ENCODE data around the gene RBBP7.
"Not testable (repeated sequence)": the region's sequence is repeated elsewhere in the genome, so short reads cannot be mapped to it uniquely, and the experiment has no call there.

The RBBP7 gene

GRCh38 chrX:16862829-16863228 is 7.3 kb downstream of the RBBP7 start:
- DNase-seq (ENCODE audit: low read depth), result no peak

- DNase-seq (ENCODE audit: low read depth), result no peak
These were observed 13.4 kb downstream of the RBBP7 start for GRCh38 chrX:16856744-16857143.

- not testable (repeated sequence) for DNase-seq (ENCODE audit: low read depth)
These were observed 14.1 kb downstream of the RBBP7 start for GRCh38 chrX:16856076-16856404.

GRCh38 chrX:16855363-16856075 is 14.6 kb downstream of the RBBP7 start:
- DNase-seq (ENCODE audit: low read depth), result no peak

- no peak for DNase-seq (ENCODE audit: low read depth)
These were observed 16.6 kb downstream of the RBBP7 start for GRCh38 chrX:16853537-16853936.

GRCh38 chrX:16852617-16853179 is 17.5 kb downstream of the RBBP7 start:
- no peak for DNase-seq (ENCODE audit: low read depth)

GRCh38 chrX:16851827-16852226 is 18.3 kb downstream of the RBBP7 start:
- no peak for DNase-seq (ENCODE audit: low read depth)

GRCh38 chrX:16851421-16851820 is 18.7 kb downstream of the RBBP7 start:
- no peak for DNase-seq (ENCODE audit: low read depth)

GRCh38 chrX:16848541-16848940 is 21.6 kb downstream of the RBBP7 start:
- DNase-seq (ENCODE audit: low read depth), result no peak

GRCh38 chrX:16845686-16846085 is 24.5 kb downstream of the RBBP7 start:
- DNase-seq (ENCODE audit: low read depth), result no peak

- no peak for DNase-seq (ENCODE audit: low read depth)
These were observed 26.8 kb downstream of the RBBP7 start for GRCh38 chrX:16843208-16843909.

- no peak for DNase-seq (ENCODE audit: low read depth)
These were observed 27.5 kb downstream of the RBBP7 start for GRCh38 chrX:16842684-16843083.

GRCh38 chrX:16839852-16840460 is 30.2 kb downstream of the RBBP7 start:
- peak; percentile 82 for DNase-seq (ENCODE audit: low read depth)

GRCh38 chrX:16839219-16839851 is 30.8 kb downstream of the RBBP7 start:
- DNase-seq (ENCODE audit: low read depth), result no peak

GRCh38 chrX:16838202-16839066 is 31.7 kb downstream of the RBBP7 start:
- peak; percentile 83 for DNase-seq (ENCODE audit: low read depth)

GRCh38 chrX:16836371-16836770 is 33.8 kb downstream of the RBBP7 start:
- DNase-seq (ENCODE audit: low read depth), result no peak

GRCh38 chrX:16834806-16835205 is 35.4 kb downstream of the RBBP7 start:
- no peak for DNase-seq (ENCODE audit: low read depth)

- no peak for DNase-seq (ENCODE audit: low read depth)
These were observed 37.9 kb downstream of the RBBP7 start for GRCh38 chrX:16832301-16832700.

GRCh38 chrX:16828124-16828908 is 41.8 kb downstream of the RBBP7 start:
- peak; percentile 67 for DNase-seq (ENCODE audit: low read depth)

GRCh38 chrX:16827225-16827624 is 42.9 kb downstream of the RBBP7 start:
- DNase-seq (ENCODE audit: low read depth), result no peak

- peak; percentile 62 for DNase-seq (ENCODE audit: low read depth)
These were observed 44.0 kb downstream of the RBBP7 start for GRCh38 chrX:16826207-16826606.
